HG03196 (cell line): Measurements from ENCODE around the gene MAT2B.
A peak's percentile ranks its signal among the peaks of the same experiment; 100 is the strongest.

ENCODE experiments used
- ATAC-seq: cut with Tn5 transposase; IDR thresholded peaks from one replicate; pipeline ENCODE4 v1.9.1; 2021; ENCODE audit not compliant: unreplicated experiment

Gene MAT2B

DNA sequence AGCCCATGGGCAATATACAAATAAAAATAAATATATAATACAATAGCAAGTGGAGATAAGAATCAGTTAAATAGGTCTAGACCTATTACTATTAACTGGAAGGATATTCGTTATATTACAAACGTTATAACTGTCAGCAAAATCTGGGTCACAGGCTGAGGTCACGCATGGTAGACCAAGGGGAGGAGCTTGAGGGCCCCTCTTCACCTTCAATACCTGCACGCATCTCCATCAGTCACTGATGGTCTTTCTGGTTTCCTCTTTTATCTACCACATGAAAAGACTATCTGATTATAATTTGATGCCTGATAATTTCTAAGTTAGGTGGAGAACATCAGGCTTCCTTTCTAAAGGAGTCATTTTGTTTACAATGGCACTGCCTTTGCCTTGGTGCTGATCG is 43.2 kb downstream of the MAT2B start:
- no peak for ATAC-seq

DNA sequence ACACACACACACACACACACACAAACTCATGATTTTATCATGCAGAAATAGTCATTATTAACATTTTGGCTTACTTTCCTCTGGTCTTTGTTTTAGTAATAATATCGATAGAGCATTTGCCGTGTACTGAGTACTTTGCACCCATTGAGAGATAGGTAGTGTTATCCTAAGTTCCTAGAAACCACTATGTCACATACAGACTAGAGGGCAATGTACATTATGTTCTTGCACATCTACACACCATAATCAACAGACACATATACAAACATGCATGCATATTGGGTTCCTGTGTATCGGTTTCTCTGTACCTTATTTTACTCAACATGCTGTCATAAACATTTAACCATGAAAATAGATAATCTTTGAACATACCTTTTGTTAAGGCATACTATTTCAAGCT is 45.7 kb downstream of the MAT2B start:
- no peak for ATAC-seq

- no peak for ATAC-seq
Observed at GRCh38 chr5:163552536-163552935, 47.1 kb downstream of the MAT2B start.

- no peak for ATAC-seq
Observed at GRCh38 chr5:163561339-163561738, 55.9 kb downstream of the MAT2B start.

DNA sequence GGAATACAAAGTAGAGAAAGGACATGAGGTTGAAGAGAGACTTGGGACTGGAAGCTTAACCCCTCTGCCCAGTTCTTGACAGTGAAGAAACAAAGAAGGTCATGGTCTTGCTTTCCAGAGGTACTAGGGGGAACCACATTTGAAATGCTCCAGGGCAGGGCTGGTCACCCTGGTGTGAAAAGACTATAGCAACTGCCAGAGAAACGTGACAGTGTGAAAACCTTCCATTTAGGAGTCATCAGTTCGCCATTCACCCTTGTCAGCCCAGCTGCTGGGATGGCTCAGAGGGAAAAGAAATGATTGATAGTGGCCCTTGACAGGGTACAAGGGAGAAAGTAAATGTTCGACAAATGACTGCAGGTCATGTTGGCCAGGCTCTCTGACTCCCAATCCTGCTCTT is 56.7 kb downstream of the MAT2B start:
- no peak for ATAC-seq

- no peak for ATAC-seq
Observed at GRCh38 chr5:163563112-163563511, 57.7 kb downstream of the MAT2B start.

DNA sequence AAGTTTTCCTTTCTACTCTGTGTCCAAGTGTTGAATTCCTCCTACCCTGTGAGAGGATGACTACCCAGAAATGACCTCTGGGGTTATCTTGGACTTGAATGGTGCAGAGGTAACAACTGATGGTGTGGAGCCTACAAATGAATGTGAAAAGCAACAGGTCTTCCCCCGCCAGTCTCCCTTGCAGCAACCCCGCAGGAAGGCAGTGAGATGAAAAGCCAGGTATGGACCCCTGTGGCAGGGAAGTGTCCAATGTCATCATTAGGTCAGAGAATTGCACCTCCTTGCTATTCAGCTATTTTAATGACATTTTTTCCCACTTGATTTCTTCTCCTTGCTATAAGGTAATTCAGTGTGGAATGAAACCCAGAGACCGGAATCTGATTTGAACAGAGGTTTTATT is 58.5 kb downstream of the MAT2B start:
- ATAC-seq: no peak

DNA sequence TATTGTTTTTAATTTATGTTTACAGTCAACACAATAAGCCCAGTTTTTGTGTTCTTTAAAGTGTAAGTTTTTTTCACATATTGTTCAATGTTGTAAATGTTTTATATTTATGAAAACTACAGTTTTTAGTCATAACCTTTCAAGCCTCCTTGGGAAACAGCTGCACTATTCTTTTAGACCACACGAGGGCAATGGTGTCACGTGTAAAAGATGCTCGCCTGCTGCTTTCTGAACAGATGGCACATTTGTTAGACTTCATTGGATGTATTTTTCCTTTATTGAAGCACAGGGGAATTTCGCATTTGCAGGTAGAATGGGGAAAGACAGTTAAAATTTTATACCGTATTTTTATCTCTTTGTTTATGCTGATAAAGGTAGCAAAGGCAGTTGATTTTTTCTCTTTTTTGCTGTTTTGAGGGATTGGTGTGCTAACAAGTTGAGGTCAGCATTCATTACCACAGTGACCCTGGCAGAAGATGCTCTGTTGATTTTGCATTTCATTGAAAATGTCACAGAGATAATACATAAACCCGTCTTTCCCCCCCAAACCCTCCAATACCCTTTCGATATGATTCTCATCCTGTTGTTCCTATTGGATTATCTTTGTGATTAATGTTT is 59.0 kb downstream of the MAT2B start:
- peak; percentile 43 for ATAC-seq

GRCh38 chr5:163565492-163565891 is 60.1 kb downstream of the MAT2B start:
- peak; percentile 1 for ATAC-seq

DNA sequence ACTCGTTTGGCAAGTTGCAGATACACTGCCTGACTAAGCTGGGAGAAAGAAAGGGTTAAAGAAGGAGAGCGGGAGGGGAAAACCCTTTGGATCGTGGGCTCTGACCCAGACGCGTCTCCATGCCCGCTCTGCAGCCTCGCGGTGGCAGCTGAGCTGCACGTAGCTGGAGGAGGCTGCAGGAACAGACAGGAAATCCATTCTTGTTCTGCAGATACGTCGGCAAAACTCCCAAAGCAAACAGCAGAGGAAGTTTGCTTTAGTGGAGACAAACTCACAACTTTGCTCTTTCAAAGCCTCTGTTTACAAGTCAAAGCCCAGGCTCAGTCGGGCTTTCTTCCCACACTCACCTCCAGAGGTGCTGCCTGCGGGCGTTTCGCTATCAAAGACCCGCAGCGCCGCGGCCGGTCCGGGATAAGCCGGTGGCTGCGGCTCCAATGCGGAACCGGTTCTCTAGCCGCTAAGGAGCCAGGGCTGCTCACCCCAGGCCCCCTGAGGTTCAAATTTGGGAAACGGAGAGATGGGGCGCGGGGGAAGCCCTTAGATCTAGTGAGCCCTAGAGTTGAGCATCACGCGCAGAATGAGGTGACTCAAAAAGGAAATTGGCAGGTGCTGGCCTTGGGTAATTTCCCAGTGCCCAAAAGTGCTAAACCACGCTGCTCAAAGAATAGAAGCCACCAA is 60.7 kb downstream of the MAT2B start:
- peak; percentile 75 for ATAC-seq

DNA sequence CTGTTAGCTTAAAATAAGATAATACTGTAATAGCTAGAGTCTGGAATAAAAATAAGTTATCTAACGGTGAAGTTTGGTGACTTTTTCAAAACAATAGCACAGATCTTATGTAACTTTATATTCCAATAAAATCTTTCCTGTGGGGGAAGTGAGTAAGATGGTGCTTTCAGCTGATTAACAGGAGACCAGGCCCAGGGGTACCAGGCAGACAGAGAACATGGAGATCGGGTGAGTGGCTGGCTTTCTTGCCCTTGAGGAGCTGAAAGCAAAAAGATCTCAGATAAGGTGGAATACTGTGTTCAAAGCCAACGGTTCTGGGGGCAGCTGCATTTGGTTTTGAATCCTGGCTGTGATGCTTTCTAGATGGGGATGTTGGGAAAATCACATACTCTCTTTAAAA is 61.3 kb downstream of the MAT2B start:
- ATAC-seq: no peak

- ATAC-seq: no peak
Observed at GRCh38 chr5:163567811-163568210, 62.4 kb downstream of the MAT2B start.
